Large intestine (tissue), 3 donors: ENCODE measurements around the gene STAM2. TPM values are rescaled to one million over a fixed set of nuclear protein-coding genes. Genes with fewer than 3 reads are reported as not detected.
"Not testable (repeated sequence)": the region's sequence is repeated elsewhere in the genome, so short reads cannot be mapped to it uniquely, and the experiment has no call there.

Experiments
- DNase-seq, 2 donors: peaks; one replicate each; pipeline versions ENCODE4 v3.0.0 to v3.0.0-alpha.2; 2013
- H3K27ac ChIP-seq: one replicate; pipeline ENCODE4 v1.5.1; 2013; ENCODE audit warnings: low read length
- H3K27me3 ChIP-seq: 2 replicates; pipeline ENCODE4 v1.6.1; 2013; ENCODE audit warnings: low read length; ENCODE audit not compliant: control insufficient read depth, insufficient read depth
- H3K36me3 ChIP-seq: 2 replicates; pipeline ENCODE4 v1.6.1; 2013; ENCODE audit warnings: low read length; ENCODE audit not compliant: control insufficient read depth, insufficient read depth
- H3K4me1 ChIP-seq: one replicate; pipeline ENCODE4 v1.6.1; 2013; ENCODE audit warnings: low read length; ENCODE audit not compliant: control insufficient read depth, insufficient read depth
- H3K4me3 ChIP-seq: one replicate; pipeline ENCODE4 v1.5.1; 2013; ENCODE audit warnings: low read length
- H3K9me3 ChIP-seq: one replicate; pipeline ENCODE4 v1.6.1; 2013; ENCODE audit warnings: mild to moderate bottlenecking, low read depth, low read length, moderate library complexity; ENCODE audit not compliant: control insufficient read depth
- WGBS: methylation state at CpG from one replicate; pipeline ENCODE4 v1.1.5; 2013; ENCODE audit warnings: low lambda C conversion rate; ENCODE audit not compliant: insufficient coverage; 5-methylcytosine and 5-hydroxymethylcytosine counted together
- polyA plus RNA-seq: library from polyadenylated mRNA; unstranded; fragments of 120-200 nt; gene quantifications from one replicate; pipeline ENCODE4 v1.2.1, GENCODE V29; 2013

The STAM2 gene
- polyA plus RNA-seq, 1 donor: 29.6 TPM

- Histone ChIP-seq H3K36me3 (no peaks in the 10 kb centered on the region), H3K4me1 (peaks cover 8% of the 10 kb centered on the region), H3K4me3 (no peak overlapping the region), H3K27ac (no peak overlapping the region), H3K27me3 (peaks cover 48% of the 10 kb centered on the region), H3K9me3 (no peaks in the 10 kb centered on the region)
- 100% methylated on average over 1 of the region's 1 CpG for WGBS
- DNase-seq: no peak
Measured at GRCh38 chr2:152095146-152095545, 80.4 kb downstream of the STAM2 start.

GRCh38 chr2:152094014-152094413 lies 81.5 kb downstream of the STAM2 start:
- Histone ChIP-seq H3K36me3 (no peaks in the 10 kb centered on the region), H3K27me3 (peaks cover 36% of the 10 kb centered on the region), H3K4me1 (peaks cover 4% of the 10 kb centered on the region), H3K4me3 (no peak overlapping the region), H3K9me3 (no peaks in the 10 kb centered on the region), H3K27ac (no peak overlapping the region)
- DNase-seq: no peak
- WGBS: 90% methylated on average over 2 of the region's 2 CpGs

GRCh38 chr2:152093464-152093863 lies 82.1 kb downstream of the STAM2 start:
- Histone ChIP-seq H3K4me1 (peaks cover 4% of the 10 kb centered on the region), H3K27me3 (peaks cover 31% of the 10 kb centered on the region), H3K4me3 (no peak overlapping the region), H3K36me3 (no peaks in the 10 kb centered on the region), H3K27ac (no peak overlapping the region), H3K9me3 (no peaks in the 10 kb centered on the region)
- no peak for DNase-seq
- WGBS: no CpG with 5 or more reads among the region's 2 CpGs

- Histone ChIP-seq H3K4me3 (no peak overlapping the region), H3K36me3 (no peaks in the 10 kb centered on the region), H3K4me1 (no peaks in the 10 kb centered on the region), H3K9me3 (no peaks in the 10 kb centered on the region), H3K27ac (no peak overlapping the region), H3K27me3 (peaks cover 17% of the 10 kb centered on the region)
- WGBS: no CpG with 5 or more reads among the region's 2 CpGs
- DNase-seq: no peak
Measured at GRCh38 chr2:152092095-152092494, 83.5 kb downstream of the STAM2 start.

GRCh38 chr2:152090726-152091125 lies 84.8 kb downstream of the STAM2 start:
- not testable (repeated sequence) for H3K4me3 ChIP-seq, H3K27me3 ChIP-seq, H3K27ac ChIP-seq, H3K36me3 ChIP-seq, DNase-seq, H3K4me1 ChIP-seq, H3K9me3 ChIP-seq
- 100% methylated on average over 1 of the region's 4 CpGs for WGBS

GRCh38 chr2:152089238-152089637 lies 86.3 kb downstream of the STAM2 start:
- no peaks in the 10 kb centered on the region for H3K9me3 ChIP-seq
- DNase-seq: no peak
- no peaks in the 10 kb centered on the region for H3K36me3 ChIP-seq
- no peak overlapping the region for H3K4me3 ChIP-seq
- H3K27ac ChIP-seq: no peak overlapping the region
- no peaks in the 10 kb centered on the region for H3K4me1 ChIP-seq
- WGBS: no CpG with 5 or more reads among the region's 2 CpGs
- H3K27me3 ChIP-seq: no peaks in the 10 kb centered on the region

- H3K9me3 ChIP-seq: no peaks in the 10 kb centered on the region
- 100% methylated on average over 1 of the region's 3 CpGs for WGBS
Measured at GRCh38 chr2:152088006-152088405, 87.6 kb downstream of the STAM2 start.

GRCh38 chr2:152086231-152086630 lies 89.3 kb downstream of the STAM2 start:
- H3K4me1 ChIP-seq: no peaks in the 10 kb centered on the region
- no peaks in the 10 kb centered on the region for H3K36me3 ChIP-seq
- H3K9me3 ChIP-seq: no peaks in the 10 kb centered on the region
- H3K27me3 ChIP-seq: no peaks in the 10 kb centered on the region
- WGBS: no CpG with 5 or more reads among the region's 2 CpGs
- H3K4me3 ChIP-seq: no peak overlapping the region
- H3K27ac ChIP-seq: no peak overlapping the region
- DNase-seq: no peak

More at GRCh38 chr2:152088006-152088405, 87.6 kb downstream of the STAM2 start:
- DNase-seq: no peak
- Histone ChIP-seq H3K4me1 (no peaks in the 10 kb centered on the region), H3K4me3 (no peak overlapping the region), H3K36me3 (no peaks in the 10 kb centered on the region), H3K27me3 (no peaks in the 10 kb centered on the region), H3K27ac (no peak overlapping the region)

GRCh38 chr2:152084076-152084475 lies 91.5 kb downstream of the STAM2 start:
- Histone ChIP-seq H3K9me3 (no peaks in the 10 kb centered on the region), H3K4me3 (no peak overlapping the region), H3K27ac (no peak overlapping the region), H3K4me1 (no peaks in the 10 kb centered on the region), H3K36me3 (no peaks in the 10 kb centered on the region), H3K27me3 (no peaks in the 10 kb centered on the region)
- no peak for DNase-seq
- WGBS: no CpG with 5 or more reads among the region's 6 CpGs

- H3K36me3 ChIP-seq: no peaks in the 10 kb centered on the region
- H3K9me3 ChIP-seq: no peaks in the 10 kb centered on the region
- peak in 1 of 2 donors; percentile 24 for DNase-seq
- H3K27ac ChIP-seq: no peak overlapping the region
- H3K27me3 ChIP-seq: no peaks in the 10 kb centered on the region
- 14% methylated on average over 1 of the region's 6 CpGs for WGBS
- H3K4me3 ChIP-seq: no peak overlapping the region
- no peaks in the 10 kb centered on the region for H3K4me1 ChIP-seq
Measured at GRCh38 chr2:152083202-152083875, 92.2 kb downstream of the STAM2 start.

GRCh38 chr2:152078662-152079061 lies 96.9 kb downstream of the STAM2 start:
- Histone ChIP-seq H3K9me3 (no peaks in the 10 kb centered on the region), H3K4me1 (no peaks in the 10 kb centered on the region), H3K36me3 (no peaks in the 10 kb centered on the region), H3K27ac (no peak overlapping the region), H3K4me3 (no peak overlapping the region), H3K27me3 (no peaks in the 10 kb centered on the region)
- no CpG with 5 or more reads among the region's 2 CpGs for WGBS
- no peak for DNase-seq
